ENCODE data around the gene WSCD2. TPM values are rescaled to one million over a fixed set of nuclear protein-coding genes. Genes with fewer than 3 reads are reported as not detected.

The WSCD2 gene
- total RNA-seq, 2 experiments from 2014 or later: not detected

DNA sequence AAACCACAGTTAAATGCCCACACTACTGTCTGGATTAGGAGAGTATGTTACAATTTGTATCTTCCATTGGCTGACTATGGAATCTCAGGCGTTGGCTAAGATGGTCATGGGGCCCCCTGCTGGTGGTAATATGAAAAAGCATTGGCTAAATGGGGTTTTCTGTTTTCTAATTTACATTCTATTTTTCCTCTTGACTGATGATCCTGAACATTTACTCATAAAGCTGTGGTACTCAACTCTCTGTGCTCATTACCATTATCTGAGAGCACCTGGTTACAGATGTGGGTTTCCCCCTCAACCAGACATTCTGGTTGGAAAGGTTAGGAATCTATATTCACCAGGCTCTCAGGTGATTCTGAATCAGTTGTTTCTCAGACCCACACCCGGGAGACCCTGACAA is 64.8 kb downstream of the WSCD2 start:
- no TSS peak for BruUV-seq (replicated peaks)
- Histone ChIP-seq H3K27ac (ENCODE audit: low read depth, low read length, poor library complexity, severe bottlenecking) (no peak overlapping the region), H4K20me1 (ENCODE audit: insufficient read depth, low read length) (no peaks in the 10 kb centered on the region), H3K4me2 (ENCODE audit: low read length) (no peak overlapping the region), H3K79me2 (ENCODE audit: insufficient read depth, low read depth, low read length) (no peaks in the 10 kb centered on the region), H3K4me3 (ENCODE audit: low read depth, low read length, poor library complexity, severe bottlenecking) (no peak overlapping the region), H3K4me1 (ENCODE audit: insufficient read depth, low read length, poor library complexity, severe bottlenecking) (no peaks in the 10 kb centered on the region), H2AFZ (ENCODE audit: low read length) (no peak overlapping the region), H3K9me2 (ENCODE audit: insufficient read depth, low read length) (no peaks in the 10 kb centered on the region), H3K36me3 (ENCODE audit: insufficient read depth, low read length) (no peaks in the 10 kb centered on the region), H3K9me3 (ENCODE audit: low read length) (no peaks in the 10 kb centered on the region)
- POLR2A ChIA-PET: no interaction called here
- DNase-seq (ENCODE audit: low spot score): peak; percentile 32
- CTCF ChIA-PET (ENCODE audit: unreplicated experiment): no interaction called here
- intact Hi-C loops (cut with micrococcal nuclease; ENCODE audit: unreplicated experiment): loop anchor here (5.0 to 10.0 kb wide), 2 partner anchors 279 to 517 kb away; no protein-coding TSS in a partner anchor
- no peak for TF ChIP-seq EZH2phosphoT487 (IDR thresholded peaks at IDR 0.05; ENCODE audit: borderline replicate concordance, low read depth, low read length)
- TF ChIP-seq, protein P1, sequence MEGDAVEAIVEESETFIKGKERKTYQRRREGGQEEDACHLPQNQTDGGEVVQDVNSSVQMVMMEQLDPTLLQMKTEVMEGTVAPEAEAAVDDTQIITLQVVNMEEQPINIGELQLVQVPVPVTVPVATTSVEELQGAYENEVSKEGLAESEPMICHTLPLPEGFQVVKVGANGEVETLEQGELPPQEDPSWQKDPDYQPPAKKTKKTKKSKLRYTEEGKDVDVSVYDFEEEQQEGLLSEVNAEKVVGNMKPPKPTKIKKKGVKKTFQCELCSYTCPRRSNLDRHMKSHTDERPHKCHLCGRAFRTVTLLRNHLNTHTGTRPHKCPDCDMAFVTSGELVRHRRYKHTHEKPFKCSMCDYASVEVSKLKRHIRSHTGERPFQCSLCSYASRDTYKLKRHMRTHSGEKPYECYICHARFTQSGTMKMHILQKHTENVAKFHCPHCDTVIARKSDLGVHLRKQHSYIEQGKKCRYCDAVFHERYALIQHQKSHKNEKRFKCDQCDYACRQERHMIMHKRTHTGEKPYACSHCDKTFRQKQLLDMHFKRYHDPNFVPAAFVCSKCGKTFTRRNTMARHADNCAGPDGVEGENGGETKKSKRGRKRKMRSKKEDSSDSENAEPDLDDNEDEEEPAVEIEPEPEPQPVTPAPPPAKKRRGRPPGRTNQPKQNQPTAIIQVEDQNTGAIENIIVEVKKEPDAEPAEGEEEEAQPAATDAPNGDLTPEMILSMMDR (conservative IDR thresholded peaks at IDR 0.05; ENCODE audit: low read length): peak; percentile 93

DNA sequence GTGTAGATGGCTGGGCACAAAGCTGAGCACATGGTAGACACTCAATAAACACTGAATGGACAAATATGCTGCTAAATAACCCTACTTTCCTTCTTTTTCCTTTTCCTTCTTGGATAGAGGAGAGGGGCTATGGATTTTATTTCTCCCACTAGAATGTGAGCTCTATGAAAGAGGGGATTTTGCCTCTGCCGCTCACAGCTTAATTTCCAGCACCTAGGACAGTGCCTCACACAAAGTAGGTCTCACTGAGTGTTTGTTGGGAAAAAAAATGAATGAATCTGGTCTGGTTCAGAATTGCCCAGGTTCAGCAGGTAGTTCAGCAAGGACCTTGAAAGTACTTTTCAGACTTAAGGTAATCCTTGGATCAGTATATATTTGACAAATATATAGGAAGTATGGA is 65.5 kb downstream of the WSCD2 start:
- Histone ChIP-seq H3K9me3 (ENCODE audit: low read length) (no peaks in the 10 kb centered on the region), H3K9me2 (ENCODE audit: insufficient read depth, low read length) (no peaks in the 10 kb centered on the region), H3K4me3 (ENCODE audit: low read depth, low read length, poor library complexity, severe bottlenecking) (no peak overlapping the region), H3K27ac (ENCODE audit: low read depth, low read length, poor library complexity, severe bottlenecking) (no peak overlapping the region), H4K20me1 (ENCODE audit: insufficient read depth, low read length) (no peaks in the 10 kb centered on the region), H3K79me2 (ENCODE audit: insufficient read depth, low read depth, low read length) (no peaks in the 10 kb centered on the region), H2AFZ (ENCODE audit: low read length) (no peak overlapping the region), H3K4me2 (ENCODE audit: low read length) (no peak overlapping the region), H3K36me3 (ENCODE audit: insufficient read depth, low read length) (no peaks in the 10 kb centered on the region), H3K4me1 (ENCODE audit: insufficient read depth, low read length, poor library complexity, severe bottlenecking) (no peaks in the 10 kb centered on the region)
- intact Hi-C loops (cut with micrococcal nuclease; ENCODE audit: unreplicated experiment): loop anchor here (5.0 to 10.0 kb wide), 2 partner anchors 280 to 517 kb away; no protein-coding TSS in a partner anchor
- no peak for DNase-seq (ENCODE audit: low spot score)
- ChIA-PET CTCF (ENCODE audit: unreplicated experiment) (no interaction called here), POLR2A (no interaction called here)
- BruUV-seq (replicated peaks): no TSS peak
- TF ChIP-seq, protein P1 (conservative IDR thresholded peaks at IDR 0.05; ENCODE audit: low read length): no peak
- TF ChIP-seq EZH2phosphoT487 (IDR thresholded peaks at IDR 0.05; ENCODE audit: borderline replicate concordance, low read depth, low read length): no peak

DNA sequence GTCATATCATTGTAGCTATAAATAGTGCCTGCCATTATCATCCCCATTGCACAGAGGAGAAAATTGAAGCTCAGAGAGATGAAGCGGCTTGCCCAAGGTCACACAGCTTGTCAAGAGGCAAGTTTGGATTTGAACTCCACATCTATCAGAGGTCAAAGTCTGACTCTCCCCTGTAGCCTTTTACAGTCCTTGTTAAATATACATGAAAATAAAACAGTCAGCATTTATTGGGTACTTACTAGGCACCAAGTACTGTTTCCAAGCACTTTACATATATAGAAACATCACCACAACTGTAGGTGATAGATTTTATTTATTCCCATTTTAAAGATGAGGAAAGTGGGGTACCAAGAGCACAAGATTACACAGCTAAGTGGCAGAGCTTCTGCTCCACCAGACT is 67.2 kb downstream of the WSCD2 start:
- Histone ChIP-seq H3K4me3 (ENCODE audit: low read depth, low read length, poor library complexity, severe bottlenecking) (no peak overlapping the region), H3K4me1 (ENCODE audit: insufficient read depth, low read length, poor library complexity, severe bottlenecking) (no peaks in the 10 kb centered on the region), H4K20me1 (ENCODE audit: insufficient read depth, low read length) (no peaks in the 10 kb centered on the region), H3K4me2 (ENCODE audit: low read length) (no peak overlapping the region), H3K9me2 (ENCODE audit: insufficient read depth, low read length) (no peaks in the 10 kb centered on the region), H2AFZ (ENCODE audit: low read length) (no peak overlapping the region), H3K36me3 (ENCODE audit: insufficient read depth, low read length) (no peaks in the 10 kb centered on the region), H3K79me2 (ENCODE audit: insufficient read depth, low read depth, low read length) (no peaks in the 10 kb centered on the region), H3K27ac (ENCODE audit: low read depth, low read length, poor library complexity, severe bottlenecking) (no peak overlapping the region), H3K9me3 (ENCODE audit: low read length) (no peaks in the 10 kb centered on the region)
- ChIA-PET CTCF (ENCODE audit: unreplicated experiment) (no interaction called here), POLR2A (interaction anchor here (1.4 kb wide), 1 partner anchor 9 kb away, joined by 3 read pairs; no protein-coding TSS in a partner anchor)
- intact Hi-C loops (cut with micrococcal nuclease; ENCODE audit: unreplicated experiment): loop anchor here (10.0 kb wide), 1 partner anchor 282 kb away; no protein-coding TSS in a partner anchor
- TF ChIP-seq, protein P1 (conservative IDR thresholded peaks at IDR 0.05; ENCODE audit: low read length): no peak
- TF ChIP-seq EZH2phosphoT487 (IDR thresholded peaks at IDR 0.05; ENCODE audit: borderline replicate concordance, low read depth, low read length): no peak
- DNase-seq (ENCODE audit: low spot score): no peak
- no TSS peak for BruUV-seq (replicated peaks)
